HG03558 (cell line): ENCODE data around the gene TMED10.
"Not testable (repeated sequence)": the region's sequence is repeated elsewhere in the genome, so short reads cannot be mapped to it uniquely, and the experiment has no call there.

ENCODE experiments used
- ATAC-seq: cut with Tn5 transposase; IDR thresholded peaks from one replicate; pipeline ENCODE4 v1.9.1; 2021; ENCODE audit warnings: moderate number of reproducible peaks; ENCODE audit not compliant: unreplicated experiment; ENCODE audit errors: extremely low read depth

Gene TMED10

DNA sequence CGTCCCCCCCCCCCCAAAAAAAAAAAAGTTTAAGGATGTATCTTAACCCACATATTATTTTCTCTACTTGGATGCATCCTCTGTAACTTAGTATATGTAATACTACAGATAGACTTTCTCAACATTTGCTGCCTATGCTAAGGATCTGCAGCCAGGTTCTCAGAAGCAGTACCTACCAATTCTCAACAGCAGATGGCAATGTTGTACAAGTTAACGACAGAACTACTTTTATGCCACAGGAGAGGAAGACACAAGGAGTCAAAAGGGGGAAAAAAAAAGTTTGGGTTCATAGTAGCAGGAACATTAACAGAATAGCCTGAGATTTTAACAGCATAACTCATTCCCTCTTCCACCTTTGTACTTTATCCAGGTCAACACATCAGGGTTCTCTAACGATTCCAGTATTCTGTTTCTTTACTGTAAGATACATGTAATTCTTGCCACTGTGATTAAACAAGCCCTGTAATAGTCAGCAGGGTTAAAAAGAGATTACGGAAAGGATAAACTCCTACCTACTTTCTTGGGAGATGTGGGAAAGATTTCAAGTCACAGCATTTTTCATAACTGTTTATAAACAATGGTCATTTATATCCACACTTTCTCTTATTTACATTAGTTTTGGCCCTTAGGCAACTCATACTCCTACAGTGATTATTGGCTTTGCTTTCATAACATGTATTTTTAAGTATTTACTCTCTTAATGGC lies 43.9 kb downstream of the TMED10 start:
- no peak for ATAC-seq

DNA sequence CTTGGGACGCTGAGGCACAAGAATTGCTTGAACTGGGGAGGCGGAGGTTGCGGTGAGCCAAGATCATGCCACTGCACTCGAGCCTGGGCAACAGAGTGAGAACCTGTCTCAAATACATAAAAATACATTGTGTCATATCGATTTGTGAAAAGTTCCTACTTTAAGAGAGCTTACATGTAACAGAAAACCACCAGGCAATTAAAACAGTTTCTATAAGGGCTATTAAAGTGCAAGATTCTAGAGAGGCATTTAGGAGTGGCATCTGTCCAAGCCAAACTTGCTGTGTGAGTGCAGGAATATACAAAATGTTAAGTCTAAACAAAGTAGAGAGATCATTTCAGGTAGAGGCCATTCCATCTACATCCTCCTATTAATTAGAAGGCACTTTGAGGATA lies 47.8 kb downstream of the TMED10 start:
- no peak for ATAC-seq

DNA sequence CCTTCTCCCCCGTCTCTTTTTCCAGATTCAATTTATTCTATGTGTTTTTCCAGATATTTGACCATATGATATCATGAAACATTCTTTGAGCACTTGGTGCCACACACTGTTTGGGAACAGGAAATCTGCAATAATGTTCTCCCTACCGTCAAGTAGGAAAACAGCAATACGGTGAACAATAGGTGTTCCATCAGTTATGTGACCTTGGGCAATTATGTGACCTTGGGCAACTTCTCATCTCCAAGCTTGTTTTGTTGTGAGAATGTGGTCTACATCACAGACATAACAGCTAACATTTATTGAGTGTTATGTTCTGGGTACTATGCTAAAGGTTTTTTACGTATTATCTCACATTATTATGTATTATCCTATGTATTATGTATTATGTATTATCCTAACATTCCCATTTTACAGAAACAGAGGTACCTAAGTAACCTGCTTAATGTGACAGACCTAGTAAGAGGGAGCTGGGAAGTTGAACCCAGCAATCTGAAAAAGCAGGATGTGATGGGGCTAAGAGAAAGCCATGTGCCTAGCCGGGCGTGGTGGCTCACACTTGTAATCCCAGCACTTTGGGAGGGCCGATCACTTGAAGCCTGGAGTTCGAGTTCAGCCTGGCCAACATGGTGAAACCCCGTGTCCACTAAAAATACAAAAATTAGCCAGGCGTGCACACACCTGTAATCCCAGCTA lies 48.4 kb downstream of the TMED10 start:
- ATAC-seq: no peak

DNA sequence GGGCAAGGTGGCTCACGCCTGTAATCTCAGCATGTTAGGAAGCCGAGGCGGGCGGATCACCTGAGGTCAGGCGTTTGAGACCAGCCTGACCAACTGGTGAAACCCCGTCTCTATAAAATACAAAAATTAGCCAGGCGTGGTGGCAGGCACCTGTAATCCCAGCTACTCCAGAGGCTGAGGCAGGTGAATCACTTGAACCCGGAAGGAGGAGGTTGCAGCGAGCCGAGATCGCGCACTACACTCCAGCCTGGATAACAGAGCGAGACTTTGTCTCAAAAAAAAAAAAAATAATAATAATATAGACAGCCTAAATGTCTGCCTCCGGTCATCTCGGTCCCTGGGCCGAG lies 49.0 kb downstream of the TMED10 start:
- ATAC-seq: not testable (repeated sequence)

DNA sequence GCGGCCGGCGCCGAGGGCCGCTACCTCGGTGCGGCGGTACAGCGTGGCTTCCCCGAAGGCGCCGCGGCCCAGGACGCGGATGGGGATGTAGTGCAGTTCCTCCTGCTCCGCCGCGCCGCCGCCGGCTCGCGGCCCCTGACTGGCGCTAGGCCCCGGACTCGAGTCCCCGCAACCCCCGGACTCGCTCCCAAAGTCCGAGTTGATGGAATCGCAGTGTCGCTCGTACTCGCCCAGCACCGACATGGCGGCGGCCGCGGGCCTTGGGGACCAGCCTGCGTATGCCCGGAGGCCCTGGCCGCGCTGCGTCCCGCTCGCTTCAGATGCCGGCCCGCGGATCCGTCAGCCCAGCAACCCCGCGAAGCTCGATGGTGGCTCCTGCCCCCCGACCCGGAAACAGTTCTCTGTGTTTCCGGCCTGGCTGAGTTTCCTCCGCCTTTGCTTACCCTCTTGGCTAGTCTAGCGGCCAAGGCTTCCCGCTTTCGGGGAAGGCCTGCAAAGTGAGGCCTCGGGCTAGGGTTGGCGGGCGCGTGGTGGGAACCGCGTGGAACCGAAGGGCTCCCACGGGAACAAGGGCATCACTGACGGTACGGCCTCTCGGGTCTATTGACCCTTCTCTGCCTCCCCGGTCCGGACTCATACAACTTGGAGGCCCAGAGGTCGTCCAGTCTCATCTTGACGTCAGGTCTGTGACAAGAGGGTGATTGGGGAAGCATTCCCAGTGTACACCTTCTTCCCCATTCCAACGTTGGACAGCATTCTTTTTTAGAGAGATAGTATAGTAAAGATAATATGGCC lies 49.5 kb downstream of the TMED10 start, which contains the start of gene NEK9:
Gene NEK9 (minus strand): TSS at position 370 of the 795 bp plus-strand sequence. CDS start 127 bp downstream, at position 243.
- no peak for ATAC-seq

DNA sequence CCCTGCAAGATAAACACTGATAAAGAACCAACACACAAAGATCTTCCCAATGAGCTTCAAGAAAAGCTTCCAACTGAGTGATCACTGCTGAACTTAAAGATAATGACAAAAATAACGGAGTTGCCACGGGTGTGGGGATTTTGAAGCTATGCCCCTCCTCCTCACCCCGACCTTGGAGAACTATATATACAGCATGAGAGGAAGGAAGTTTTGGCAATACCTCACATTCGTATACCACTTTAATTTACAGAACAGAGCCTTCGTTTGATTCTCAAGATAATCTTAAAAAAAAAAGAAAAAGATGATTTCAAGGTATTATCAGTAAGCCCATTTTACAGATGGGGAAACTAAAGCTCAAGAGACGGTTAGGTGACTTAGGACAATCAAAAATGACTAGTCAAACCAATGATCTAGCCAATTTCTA lies 50.3 kb downstream of the TMED10 start:
- ATAC-seq: no peak

DNA sequence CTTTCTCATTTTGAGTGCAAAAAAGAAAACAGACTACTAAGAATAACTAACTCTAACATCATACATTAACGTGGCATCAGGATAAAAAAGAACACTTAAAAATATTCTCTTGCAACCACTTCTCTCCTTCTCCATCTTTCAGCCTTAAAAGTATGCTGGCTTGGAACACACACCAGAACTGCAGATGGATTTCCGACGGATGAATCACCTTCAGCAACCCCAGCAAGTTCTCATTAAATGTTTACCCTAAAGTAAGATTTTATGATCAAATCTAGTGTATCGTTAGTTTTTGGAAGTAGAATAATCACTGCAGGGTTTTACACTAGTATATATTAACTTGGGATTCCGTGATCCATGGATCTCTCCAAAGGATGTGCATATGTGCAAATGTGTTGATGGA lies 50.8 kb downstream of the TMED10 start:
- ATAC-seq: no peak

DNA sequence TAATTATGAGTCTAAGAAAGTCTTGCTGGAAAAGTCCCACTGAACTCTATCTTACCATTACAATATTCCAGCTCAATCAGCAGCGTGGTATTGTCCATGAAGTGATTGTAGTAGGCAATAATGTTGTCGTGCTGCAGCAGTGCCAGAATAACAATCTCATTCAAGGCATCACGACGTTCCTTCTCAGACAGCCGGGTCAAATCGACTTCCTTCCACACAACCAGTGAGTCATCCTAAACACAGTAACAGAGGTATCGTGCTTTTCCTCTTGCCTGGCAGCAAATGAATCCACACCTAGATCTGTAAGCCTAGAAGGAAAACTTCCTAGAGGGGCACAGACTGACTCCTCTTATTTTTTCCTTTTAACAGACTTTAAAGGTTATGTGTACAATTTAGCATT lies 52.4 kb downstream of the TMED10 start:
- no peak for ATAC-seq

DNA sequence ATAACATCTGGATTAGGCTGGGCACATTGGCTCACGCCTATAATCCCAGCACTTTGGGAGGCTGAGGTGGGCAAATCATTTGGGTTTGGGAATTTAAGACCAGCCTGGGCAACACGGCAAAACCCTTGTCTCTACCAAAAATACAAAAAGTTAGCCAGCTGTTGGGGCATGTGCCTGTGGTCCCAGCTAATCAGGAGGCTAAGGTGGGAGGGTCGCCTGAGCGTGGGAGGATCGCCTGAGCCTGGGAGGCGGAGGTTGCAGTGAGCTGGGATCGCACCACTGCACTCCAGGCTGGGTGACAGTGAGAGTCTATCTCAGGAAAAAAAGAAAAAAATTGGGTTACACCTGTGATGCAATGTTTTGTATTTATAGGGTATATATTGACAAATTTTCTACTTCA lies 54.9 kb downstream of the TMED10 start:
- ATAC-seq: no peak

DNA sequence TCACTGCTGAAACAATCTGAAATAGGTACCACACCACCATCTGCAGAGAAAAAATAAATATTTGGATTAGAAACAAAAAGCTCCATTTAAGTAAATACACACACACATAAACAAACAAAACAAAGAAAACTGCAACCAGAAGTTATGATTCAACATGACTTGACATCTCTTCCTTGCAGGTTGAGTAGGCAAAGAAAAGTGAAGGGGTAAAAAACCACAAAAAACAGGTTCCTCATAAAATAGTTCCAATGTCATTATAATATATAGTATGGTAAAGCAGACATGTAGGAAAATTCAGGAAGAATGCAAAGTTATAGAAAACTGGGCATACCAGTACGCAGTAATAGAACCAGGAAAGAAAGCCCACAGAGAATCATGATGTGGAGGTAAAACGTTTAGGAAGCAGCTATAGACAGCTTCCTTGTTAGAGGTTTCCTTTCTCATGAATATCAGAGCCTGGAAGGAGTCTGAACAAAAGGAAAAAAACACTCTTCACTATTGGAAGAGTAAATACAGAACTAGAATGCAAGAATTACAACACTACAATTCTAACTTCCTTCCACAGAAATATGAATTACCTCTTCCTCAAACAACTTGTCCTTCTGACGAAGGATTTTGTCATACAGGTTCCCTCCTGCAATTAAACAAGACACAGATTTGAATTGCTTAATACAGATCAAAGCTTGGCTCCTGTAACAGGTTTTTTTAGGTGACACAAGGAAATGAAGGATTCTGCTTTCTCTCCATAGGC lies 55.7 kb downstream of the TMED10 start:
- ATAC-seq: no peak

DNA sequence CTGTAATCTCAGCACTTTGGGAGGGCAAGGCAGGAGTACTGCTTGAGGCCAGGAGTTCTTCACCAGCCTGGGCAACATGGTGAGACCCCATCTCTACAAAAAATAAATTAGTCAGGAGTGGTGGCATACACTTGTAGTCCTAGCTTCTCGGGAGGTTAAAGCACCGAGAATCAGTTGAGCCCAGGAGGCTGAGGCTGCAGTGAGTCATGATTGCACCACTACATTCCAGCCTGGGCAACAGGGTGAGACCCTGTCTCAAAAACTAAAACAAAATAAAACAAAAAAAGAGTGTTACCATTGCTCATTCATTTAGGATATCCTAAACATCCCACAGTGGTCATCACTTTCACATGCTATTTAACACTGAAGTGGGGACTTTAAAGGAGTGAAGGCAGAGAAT lies 57.4 kb downstream of the TMED10 start:
- no peak for ATAC-seq

DNA sequence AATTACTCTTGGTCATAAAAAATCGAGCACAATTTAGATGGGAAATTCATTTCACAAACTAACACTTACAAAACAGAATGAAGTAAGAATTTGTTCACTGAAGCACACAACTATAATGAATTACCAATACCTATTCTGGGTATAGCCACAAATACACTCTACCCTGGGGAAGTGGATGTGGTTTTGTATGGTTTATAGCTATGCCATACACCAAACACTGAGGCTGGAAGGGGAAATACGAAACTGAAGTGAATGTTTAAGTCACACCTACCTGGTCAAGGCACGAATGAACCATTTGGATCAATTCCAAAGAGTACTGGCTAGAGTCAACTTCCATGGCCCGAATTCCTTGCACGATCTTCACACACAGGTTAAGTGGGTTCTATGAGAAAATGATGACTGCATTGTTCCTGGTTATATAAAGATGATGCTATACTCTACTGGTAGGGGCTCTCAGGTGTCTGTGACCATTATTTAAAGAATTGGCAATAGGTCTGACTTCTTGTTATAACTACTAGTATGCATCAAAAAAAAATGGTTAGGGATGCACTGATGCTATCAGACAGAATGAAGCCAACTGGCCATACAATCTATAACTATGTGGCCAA lies 62.4 kb downstream of the TMED10 start:
- ATAC-seq: no peak

DNA sequence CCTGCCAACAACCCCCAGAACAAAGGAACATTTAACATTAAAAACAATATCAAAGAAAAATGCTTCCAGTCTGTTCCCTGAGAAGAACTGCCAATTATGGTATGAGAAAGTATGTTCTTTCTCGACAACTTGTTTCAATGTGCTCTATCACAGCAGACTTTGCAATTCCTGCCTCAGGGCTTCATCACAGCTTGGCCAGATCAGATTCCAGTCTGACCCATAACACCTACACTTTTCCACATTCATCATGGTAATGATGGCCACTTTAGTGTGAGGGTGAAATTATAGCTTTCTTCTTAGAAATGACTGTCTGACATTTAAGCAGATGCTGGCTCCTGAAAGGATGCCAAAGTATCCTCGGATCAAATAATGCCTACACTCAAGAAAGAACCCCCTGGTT lies 66.5 kb downstream of the TMED10 start:
- no peak for ATAC-seq

DNA sequence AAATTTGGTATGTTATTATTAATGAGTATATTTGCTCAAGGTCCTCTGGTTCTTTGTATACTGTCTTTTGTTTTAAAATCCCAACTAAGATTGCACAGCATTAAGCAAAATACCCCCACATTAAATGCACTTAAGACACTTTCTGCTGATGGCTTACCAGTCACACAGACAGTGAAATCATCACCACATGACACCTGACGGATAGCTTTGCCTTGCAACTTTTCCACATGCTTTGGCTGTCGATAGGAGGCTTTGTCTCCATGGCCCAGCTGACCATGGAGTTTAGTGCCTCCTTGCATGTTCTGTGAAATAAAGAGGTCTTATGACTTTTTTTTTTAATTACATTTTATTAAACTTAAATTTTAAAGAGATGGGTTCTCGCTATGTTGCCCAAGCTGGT lies 69.2 kb downstream of the TMED10 start:
- no peak for ATAC-seq

DNA sequence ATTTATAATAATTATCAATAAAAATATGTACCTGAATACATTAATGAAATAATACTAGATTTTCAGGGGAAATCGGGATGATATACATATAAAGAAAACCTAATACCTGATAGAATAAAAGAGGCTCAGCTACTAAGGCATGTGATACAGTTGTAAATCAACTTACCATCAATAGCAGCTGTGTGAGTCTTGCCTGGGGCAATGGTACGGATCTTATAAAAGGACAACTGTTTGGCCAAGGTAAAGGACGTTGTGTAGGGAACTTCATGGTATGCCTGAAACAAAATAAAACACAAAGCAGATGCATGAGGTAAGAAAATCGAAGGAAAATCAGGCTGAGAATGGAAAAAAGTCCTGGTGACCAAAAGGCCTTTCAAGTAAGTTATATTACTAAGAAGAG lies 74.9 kb downstream of the TMED10 start:
- no peak for ATAC-seq

DNA sequence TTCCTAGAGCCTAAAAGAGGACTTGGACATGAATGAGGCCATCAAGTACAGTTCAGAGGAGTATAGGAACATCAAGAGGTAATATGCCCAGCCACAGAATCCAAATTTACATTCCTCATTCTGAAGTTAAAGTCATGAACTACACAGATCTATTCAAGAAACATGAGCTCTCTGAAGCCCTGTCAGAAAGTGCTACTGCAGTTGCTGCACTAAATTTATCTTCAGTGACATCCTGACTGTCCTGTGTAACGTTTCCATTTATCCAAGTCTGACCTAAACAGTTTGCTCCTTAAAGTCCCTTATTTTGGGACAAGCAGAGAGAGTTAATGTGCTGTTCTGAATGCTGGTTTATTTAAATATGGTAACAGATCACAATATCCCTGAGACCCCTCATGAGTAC lies 77.7 kb downstream of the TMED10 start:
- ATAC-seq: no peak

DNA sequence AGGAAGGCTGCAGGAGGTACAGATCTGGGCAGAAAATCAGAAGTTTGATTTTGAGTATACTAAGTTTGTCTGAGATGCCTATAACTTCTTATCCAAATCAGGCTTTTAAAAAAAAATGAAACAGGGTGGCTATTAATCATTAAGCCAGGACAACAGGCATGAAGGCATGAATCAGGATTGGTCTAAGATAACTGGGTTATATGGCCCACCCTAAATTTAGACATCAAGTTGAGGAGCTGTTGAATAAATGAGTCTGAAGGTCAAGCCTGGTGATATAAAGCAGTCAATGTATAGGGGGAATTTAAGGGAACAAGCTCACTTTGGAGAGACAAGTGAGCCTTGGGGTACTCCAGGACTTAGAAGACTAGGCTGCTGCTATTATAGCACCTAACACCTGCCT lies 78.2 kb downstream of the TMED10 start:
- ATAC-seq: no peak

DNA sequence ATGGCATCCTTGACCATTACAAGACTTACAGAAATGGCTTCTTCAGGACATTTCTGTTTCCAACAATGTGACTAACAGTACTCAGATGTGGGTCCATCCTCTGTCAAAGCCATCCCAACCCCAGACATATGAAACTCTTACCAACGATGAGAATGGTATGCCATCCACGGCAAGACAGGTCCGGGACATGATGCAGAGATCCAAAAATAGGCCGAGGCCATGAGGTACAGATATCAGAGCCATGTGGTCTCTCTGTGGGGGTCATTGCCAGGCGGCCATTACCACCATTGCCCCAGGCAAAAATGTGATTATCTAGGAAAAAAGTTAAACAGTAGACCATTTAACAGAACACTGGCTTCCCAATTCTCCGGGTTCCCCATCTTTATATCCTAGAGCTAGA lies 79.5 kb downstream of the TMED10 start:
- no peak for ATAC-seq

DNA sequence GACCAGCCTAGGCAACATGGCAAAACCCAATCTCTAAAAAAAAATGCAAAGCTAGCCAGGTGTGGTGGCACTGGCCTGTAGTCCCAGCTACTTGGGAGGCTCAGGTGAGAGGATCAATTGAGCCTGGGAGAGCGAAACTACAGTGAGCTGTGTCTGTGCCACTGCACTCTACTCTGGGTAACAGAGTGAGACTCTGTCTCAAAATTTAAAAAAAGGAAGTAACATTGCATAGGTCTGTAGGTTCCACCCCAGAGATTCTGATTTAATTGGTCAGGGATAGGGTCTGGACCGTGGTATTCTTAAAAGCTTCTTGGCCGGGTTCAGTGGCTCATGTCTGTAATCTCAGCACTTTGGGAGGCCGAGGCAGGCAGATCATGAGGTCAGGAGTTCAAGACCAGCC lies 80.7 kb downstream of the TMED10 start:
- no peak for ATAC-seq

DNA sequence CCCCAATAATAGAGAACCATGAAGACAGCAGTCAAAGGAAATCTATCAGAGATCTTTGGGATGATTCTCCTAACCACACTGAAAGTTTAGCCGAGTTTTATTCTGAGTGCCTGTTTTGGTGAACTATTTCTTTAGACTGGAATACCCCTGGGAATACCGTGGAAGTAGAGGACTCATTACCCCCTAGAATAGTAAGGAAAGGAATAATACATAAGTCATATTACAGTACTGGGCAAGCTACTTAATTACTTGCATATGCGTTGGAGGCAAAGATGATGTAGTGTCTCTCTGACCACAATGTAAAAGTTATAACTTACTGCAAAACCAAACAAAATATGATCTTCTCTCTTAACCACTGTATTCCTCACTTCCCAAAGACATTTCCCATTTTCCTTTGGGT lies 81.5 kb downstream of the TMED10 start:
- ATAC-seq: no peak
